ENCODE results near the gene CHRNA10. TPM values are rescaled to one million over a fixed set of nuclear protein-coding genes. Genes with fewer than 3 reads are reported as not detected.

CHRNA10 gene
- total RNA-seq, 1 experiment from 2014 or later = 6.8 TPM

- H3K27ac ChIP-seq (ENCODE audit: low read length) = no peak overlapping the region
- in situ Hi-C loops (cut with HindIII; ENCODE audit: low pct_unique_long_range_greater_than_20kb, low sequenced_read_pairs) = loop anchor here (5.0 to 10.0 kb wide), 3 partner anchors 38 to 421 kb away; no protein-coding TSS in a partner anchor
- BruUV-seq (replicated peaks) = TSS peak; percentile 68
- H3K4me1 ChIP-seq (ENCODE audit: control insufficient read depth, insufficient read depth, low read length) = no peaks in the 10 kb centered on the region
- no peaks in the 10 kb centered on the region for H3K9me3 ChIP-seq (ENCODE audit: control insufficient read depth, insufficient read depth, low read depth, low read length)
- POLR2A ChIA-PET = interaction anchor here (0.6 kb wide), 2 partner anchors 41 to 62 kb away, joined by 4 to 6 read pairs; no protein-coding TSS in a partner anchor
- DNase-seq (ENCODE audit: low read depth, low spot score) (no peak), ATAC-seq (no peak)
- intact Hi-C loops (cut with micrococcal nuclease; ENCODE audit: unreplicated experiment) = no loop called here
- peaks cover 67% of the 10 kb centered on the region for H3K36me3 ChIP-seq (ENCODE audit: control insufficient read depth, insufficient read depth, low read length)
- no peak overlapping the region for H3K4me3 ChIP-seq (ENCODE audit: low read depth in 2 of 2, low read length in 2 of 2)
- TF ChIP-seq SIN3A (IDR thresholded peaks at IDR 0.05; ENCODE audit: borderline replicate concordance, insufficient read depth, low read depth, low read length) = no peak
- TF ChIP-seq POLR2AphosphoS5 (IDR thresholded peaks at IDR 0.05; ENCODE audit: low read depth, low read length) = no peak
- TF ChIP-seq REST (IDR thresholded peaks at IDR 0.05; ENCODE audit: insufficient read depth in 1 of 2, low read depth in 2 of 2, low read length in 1 of 2) = no peak
- no peak for TF ChIP-seq TCF7L2 (IDR thresholded peaks at IDR 0.05; ENCODE audit: low read depth, low read length)
- no peak for TF ChIP-seq CTCF (IDR thresholded peaks at IDR 0.05)
- CTCF ChIA-PET = no interaction called here
- H3K27me3 ChIP-seq (ENCODE audit: control insufficient read depth, insufficient read depth, low read length) = no peaks in the 10 kb centered on the region
Measured at GRCh38 chr11:3684129-3684818, 13.1 kb upstream of the CHRNA10 start.

GRCh38 chr11:3683039-3683438 lies 11.9 kb upstream of the CHRNA10 start:
- POLR2A ChIA-PET = no interaction called here

More at GRCh38 chr11:3683039-3683438, 11.9 kb upstream of the CHRNA10 start:
- no peak for DNase-seq (ENCODE audit: low read depth, low spot score)
- Histone ChIP-seq H3K4me3 (ENCODE audit: low read depth in 2 of 2, low read length in 2 of 2) (no peak overlapping the region), H3K9me3 (ENCODE audit: control insufficient read depth, insufficient read depth, low read depth, low read length) (no peaks in the 10 kb centered on the region), H3K36me3 (ENCODE audit: control insufficient read depth, insufficient read depth, low read length) (peaks cover 78% of the 10 kb centered on the region), H3K27ac (ENCODE audit: low read length) (no peak overlapping the region), H3K27me3 (ENCODE audit: control insufficient read depth, insufficient read depth, low read length) (no peaks in the 10 kb centered on the region), H3K4me1 (ENCODE audit: control insufficient read depth, insufficient read depth, low read length) (no peaks in the 10 kb centered on the region)
- no TSS peak for BruUV-seq (replicated peaks)
- TF ChIP-seq REST (IDR thresholded peaks at IDR 0.05; ENCODE audit: insufficient read depth in 1 of 2, low read depth in 2 of 2, low read length in 1 of 2) (no peak), SIN3A (IDR thresholded peaks at IDR 0.05; ENCODE audit: borderline replicate concordance, insufficient read depth, low read depth, low read length) (no peak), TCF7L2 (IDR thresholded peaks at IDR 0.05; ENCODE audit: low read depth, low read length) (no peak), CTCF (IDR thresholded peaks at IDR 0.05) (no peak), POLR2AphosphoS5 (IDR thresholded peaks at IDR 0.05; ENCODE audit: low read depth, low read length) (no peak)
- in situ Hi-C loops (cut with HindIII; ENCODE audit: low pct_unique_long_range_greater_than_20kb, low sequenced_read_pairs) = loop anchor here (5.0 to 10.0 kb wide), 3 partner anchors 39 to 422 kb away; no protein-coding TSS in a partner anchor
- CTCF ChIA-PET = no interaction called here
- no peak for ATAC-seq
- intact Hi-C loops (cut with micrococcal nuclease; ENCODE audit: unreplicated experiment) = no loop called here

Data from Panc1 (cell line).